Esophagus muscularis mucosa (tissue), 4 donors: ENCODE data around the gene PLAAT4. TPM values are rescaled to one million over a fixed set of nuclear protein-coding genes. Genes with fewer than 3 reads are reported as not detected.

Experiments used
- DNase-seq: peaks from one replicate; pipeline ENCODE4 v3.0.0-alpha.2; 2017; ENCODE audit errors: extremely low spot score
- H3K27ac ChIP-seq, 4 donors: fragments of 200-600 bp; sonication (generic); replicated peaks in 1 of 4; 1 replicate in 3 of 4; 2 replicates in 1 of 4; pipeline ENCODE4 v1.5.1; 2016 to 2019; ENCODE audit warnings: mild to moderate bottlenecking in 1 of 4
- H3K27me3 ChIP-seq, 4 donors: fragments of 200-600 bp; sonication (generic); one replicate each; pipeline versions ENCODE4 v1.5.1 to v1.6.0; 2016 to 2019
- H3K36me3 ChIP-seq, 4 donors: fragments of 200-600 bp; sonication (generic); one replicate each; pipeline ENCODE4 v1.5.1; 2016 to 2019
- H3K4me1 ChIP-seq, 4 donors: fragments of 200-600 bp; sonication (generic); one replicate each; pipeline ENCODE4 v1.5.1; 2016 to 2019
- H3K4me3 ChIP-seq, 4 donors: fragments of 200-600 bp; sonication (generic); 1 replicate in 2 of 4; 2 replicates in 2 of 4; pipeline ENCODE4 v1.5.1; 2016 to 2019; ENCODE audit warnings: mild to moderate bottlenecking in 4 of 4, moderate library complexity in 1 of 4
- H3K9me3 ChIP-seq, 4 donors: fragments of 200-600 bp; sonication (generic); 1 replicate in 3 of 4; 2 replicates in 1 of 4; pipeline ENCODE4 v1.5.1; 2016 to 2019
- CTCF ChIP-seq, 3 experiments: fragments of 200-600 bp in 2 of 3; fragments of 450-650 bp in 1 of 3; sonication (generic) in 2 of 3; IDR thresholded peaks; one replicate each; pipeline ENCODE4 v1.5.1; 2017 to 2019; ENCODE audit warnings: antibody characterized with exemption in 3 of 3, mild to moderate bottlenecking in 2 of 3, moderate library complexity in 1 of 3
- EP300 ChIP-seq: sonication (generic); formaldehyde crosslinking; IDR thresholded peaks from one replicate; pipeline ENCODE4 v1.6.1; 2017; ENCODE audit warnings: antibody characterized with exemption
- POLR2A ChIP-seq: fragments of 450-650 bp; IDR thresholded peaks from one replicate; pipeline ENCODE4 v1.6.1; 2017; ENCODE audit warnings: antibody characterized with exemption, moderate library complexity, mild to moderate bottlenecking, low read depth
- POLR2AphosphoS5 ChIP-seq, 2 donors: sonication (generic); formaldehyde crosslinking; IDR thresholded peaks; one replicate each; pipeline ENCODE4 v1.6.1; 2017; ENCODE audit warnings: antibody characterized with exemption in 2 of 2
- WGBS: methylation state at CpG from one replicate; pipeline ENCODE4 v1.1.5; 2018; 5-methylcytosine and 5-hydroxymethylcytosine counted together
- intact Hi-C: fragments of 100-400 bp; cut with DNase I; formaldehyde crosslinking; loops from one replicate; pipeline ENCODE4 v1.15.1; 2023
- total RNA-seq, 4 donors: library from RNA; depleted of rRNA; stranded (reverse); fragments of >200 nt; gene quantifications; one replicate each; pipeline versions ENCODE4 v1.1.0 to v1.2.1, GENCODE V29; 2016

PLAAT4 gene
- total RNA-seq, 4 donors from 2014 or later: 9.1 to 28.0 (median 20.1) TPM

DNA sequence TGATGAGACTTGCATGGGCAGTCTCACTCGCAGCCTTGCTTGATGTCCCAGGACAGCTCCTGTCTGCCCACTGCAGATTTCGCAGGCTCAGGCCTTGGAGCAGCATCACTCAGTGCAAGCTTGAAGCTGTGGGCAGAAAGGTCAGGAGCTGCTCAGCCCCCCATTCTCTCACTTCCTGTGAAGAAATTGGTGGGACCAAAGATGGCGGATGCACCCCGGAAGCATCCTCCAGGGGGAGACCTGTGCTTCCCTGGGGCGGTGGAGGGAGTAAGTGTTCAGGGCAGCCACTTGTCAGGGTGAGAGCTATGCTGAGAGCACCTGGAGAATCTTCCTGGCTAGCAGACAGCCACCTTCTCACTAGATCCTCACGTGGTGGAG, 15.3 kb downstream of the PLAAT4 start:
- Histone ChIP-seq H3K4me1 (peaks cover 0 to 3% (median 0%) of the 10 kb centered on the region in 4 donors), H3K36me3 (peaks cover 0 to 9% (median 0%) of the 10 kb centered on the region in 4 donors), H3K4me3 (no peak overlapping the region), H3K27me3 (no peaks in the 10 kb centered on the region), H3K27ac (no peak overlapping the region), H3K9me3 (no peaks in the 10 kb centered on the region)
- intact Hi-C loops: no loop called here
- DNase-seq: no peak
- 97% methylated on average over 6 of the region's 6 CpGs for WGBS
- TF ChIP-seq POLR2A (no peak), POLR2AphosphoS5 (IDR thresholded peaks at IDR 0.05) (no peak), CTCF (IDR thresholded peaks at IDR 0.05) (no peak), EP300 (no peak)

GRCh38 chr11:63552921-63553320, 16.3 kb downstream of the PLAAT4 start:
- intact Hi-C loops: no loop called here
- Histone ChIP-seq H3K9me3 (no peaks in the 10 kb centered on the region), H3K27ac (no peak overlapping the region), H3K4me3 (no peak overlapping the region), H3K4me1 (no peaks in the 10 kb centered on the region), H3K27me3 (no peaks in the 10 kb centered on the region), H3K36me3 (no peaks in the 10 kb centered on the region)
- TF ChIP-seq POLR2A: no peak
- no peak for TF ChIP-seq POLR2AphosphoS5 (IDR thresholded peaks at IDR 0.05)
- no peak for TF ChIP-seq EP300
- no peak for TF ChIP-seq CTCF (IDR thresholded peaks at IDR 0.05)
- WGBS: 91% methylated on average over 7 of the region's 7 CpGs
- no peak for DNase-seq

DNA sequence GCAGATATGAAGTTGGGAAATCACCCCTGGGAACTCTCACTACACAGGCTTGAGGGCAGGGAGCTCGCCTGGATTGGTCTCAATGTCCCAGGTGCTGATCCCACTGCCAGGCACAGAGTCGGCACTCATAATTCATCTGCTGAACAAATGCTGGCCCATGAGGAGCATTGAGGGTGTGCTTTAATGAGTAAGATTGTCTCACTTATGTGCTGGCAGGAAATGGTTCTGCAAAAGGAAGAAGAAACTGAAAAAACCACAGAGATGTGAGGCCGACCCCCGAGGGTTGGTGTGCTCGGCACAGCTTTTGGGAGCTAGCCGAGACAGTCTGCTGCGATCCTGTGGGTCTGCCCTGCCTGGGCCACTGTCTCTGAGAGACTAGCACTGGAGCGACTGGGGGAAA, 17.2 kb downstream of the PLAAT4 start:
- WGBS: 65% methylated on average over 8 of the region's 8 CpGs
- Histone ChIP-seq H3K27ac (no peak overlapping the region), H3K4me1 (no peaks in the 10 kb centered on the region), H3K9me3 (no peaks in the 10 kb centered on the region), H3K36me3 (no peaks in the 10 kb centered on the region), H3K27me3 (no peaks in the 10 kb centered on the region), H3K4me3 (no peak overlapping the region)
- no peak for TF ChIP-seq POLR2A
- TF ChIP-seq POLR2AphosphoS5 (IDR thresholded peaks at IDR 0.05): no peak
- TF ChIP-seq EP300: no peak
- no peak for TF ChIP-seq CTCF (IDR thresholded peaks at IDR 0.05)
- intact Hi-C loops: no loop called here
- DNase-seq: no peak

GRCh38 chr11:63554877-63555223, 18.2 kb downstream of the PLAAT4 start:
- 85% methylated on average over 4 of the region's 4 CpGs for WGBS
- Histone ChIP-seq H3K4me1 (no peaks in the 10 kb centered on the region), H3K27me3 (no peaks in the 10 kb centered on the region), H3K27ac (no peak overlapping the region), H3K36me3 (no peaks in the 10 kb centered on the region), H3K9me3 (no peaks in the 10 kb centered on the region), H3K4me3 (no peak overlapping the region)
- no peak for TF ChIP-seq EP300
- no peak for TF ChIP-seq CTCF (IDR thresholded peaks at IDR 0.05)
- no peak for TF ChIP-seq POLR2AphosphoS5 (IDR thresholded peaks at IDR 0.05)
- no peak for TF ChIP-seq POLR2A
- DNase-seq: no peak
- intact Hi-C loops: no loop called here

DNA sequence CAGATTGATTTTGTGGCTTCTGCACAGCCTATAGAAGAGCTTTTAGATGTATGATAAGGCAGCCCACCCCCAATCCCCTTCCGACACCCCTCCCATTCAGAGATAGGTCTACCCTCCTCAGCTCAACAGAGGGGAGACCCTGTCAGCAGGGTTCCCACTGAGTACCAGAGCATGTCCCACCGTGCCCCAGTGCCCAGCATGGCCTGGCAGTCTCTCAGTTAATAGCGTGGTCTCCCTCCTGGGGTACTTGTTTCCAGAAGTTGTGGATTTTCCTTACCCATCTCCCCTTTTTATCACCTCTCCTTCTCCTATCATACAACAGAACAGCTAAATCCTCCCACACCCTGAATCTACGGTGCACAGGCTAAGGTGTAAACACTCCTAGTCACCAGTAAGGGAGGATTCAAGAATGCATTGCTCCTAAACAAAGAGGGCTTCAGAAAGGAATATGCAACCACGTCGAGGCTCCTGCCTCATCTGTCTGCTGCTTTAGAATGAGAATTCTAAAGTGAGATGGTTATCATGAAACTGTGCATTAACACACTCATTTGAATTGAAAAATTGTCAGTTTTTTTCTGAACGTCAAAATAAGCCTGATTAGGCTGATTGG, 19.9 kb downstream of the PLAAT4 start:
- 79% methylated on average over 7 of the region's 7 CpGs for WGBS
- H3K27me3 ChIP-seq: no peaks in the 10 kb centered on the region

More for the DNA sequence above, 19.9 kb downstream of the PLAAT4 start:
- peaks cover 0 to 3% (median 0%) of the 10 kb centered on the region in 4 donors for H3K4me1 ChIP-seq
- no peak overlapping the region for H3K27ac ChIP-seq
- TF ChIP-seq POLR2AphosphoS5 (IDR thresholded peaks at IDR 0.05) (no peak), CTCF (IDR thresholded peaks at IDR 0.05) (no peak), EP300 (no peak), POLR2A (no peak)
- H3K4me3 ChIP-seq: no peak overlapping the region
- no peaks in the 10 kb centered on the region for H3K36me3 ChIP-seq
- H3K9me3 ChIP-seq: no peaks in the 10 kb centered on the region
- intact Hi-C loops: no loop called here
- DNase-seq: no peak
